SK-N-SH (cell line): Measurements from ENCODE around the gene TRPC4.

Experiments
- CTCF ChIP-seq: fragments of 200-600 bp; sonication (generic); IDR thresholded peaks from 2 replicates; pipeline ENCODE4 v1.6.1; 2017; ENCODE audit warnings: antibody characterized with exemption, mild to moderate bottlenecking, moderate library complexity
- ZBTB33 ChIP-seq: IDR thresholded peaks from 2 replicates; pipeline ENCODE4 v1.4.0; 2012; ENCODE audit warnings: low read depth, borderline replicate concordance

GRCh38 chr13:37870895-37871550, 1.5 kb upstream of the TRPC4 start:
- TF ChIP-seq CTCF (no peak), ZBTB33 (no peak)
